ENCODE data around the gene ANKRD55. TPM values are rescaled to one million over a fixed set of nuclear protein-coding genes. Genes with fewer than 3 reads are reported as not detected.

Gene ANKRD55
- total RNA-seq, 4 donors from 2014 or later = 0.66 TPM; not detected in 3

DNA sequence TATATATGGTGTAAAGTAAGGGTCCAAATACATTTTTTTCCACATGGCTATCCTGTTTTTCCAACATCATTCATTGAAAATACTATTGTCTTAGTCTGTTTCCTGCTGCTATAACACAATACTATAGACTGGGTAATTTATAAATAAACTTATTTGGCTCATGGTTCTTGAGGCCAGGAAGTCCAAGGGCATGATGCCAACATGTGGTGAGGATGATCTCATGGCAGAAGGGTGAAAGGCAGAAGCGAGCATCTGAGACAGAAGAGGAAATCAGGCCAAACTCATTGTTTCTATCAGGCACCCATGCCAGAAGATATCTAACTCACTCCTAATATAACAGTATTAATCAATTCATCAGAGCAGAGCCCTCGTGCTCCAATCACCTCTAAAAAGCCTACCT, 42.6 kb downstream of the ANKRD55 start:
- H3K27ac ChIP-seq (replicated peaks in 1 of 4) = no peak overlapping the region
- H3K4me1 ChIP-seq = peaks cover 0 to 13% (median 9%) of the 10 kb centered on the region in 4 donors
- DNase-seq (ENCODE audit: extremely low spot score) = no peak
- H3K27me3 ChIP-seq = no peaks in the 10 kb centered on the region
- TF ChIP-seq POLR2A (IDR thresholded peaks at IDR 0.05; ENCODE audit: low read depth) (no peak), POLR2AphosphoS5 (IDR thresholded peaks at IDR 0.05) (no peak), EP300 (IDR thresholded peaks at IDR 0.05) (no peak)
- TF ChIP-seq, protein P1, sequence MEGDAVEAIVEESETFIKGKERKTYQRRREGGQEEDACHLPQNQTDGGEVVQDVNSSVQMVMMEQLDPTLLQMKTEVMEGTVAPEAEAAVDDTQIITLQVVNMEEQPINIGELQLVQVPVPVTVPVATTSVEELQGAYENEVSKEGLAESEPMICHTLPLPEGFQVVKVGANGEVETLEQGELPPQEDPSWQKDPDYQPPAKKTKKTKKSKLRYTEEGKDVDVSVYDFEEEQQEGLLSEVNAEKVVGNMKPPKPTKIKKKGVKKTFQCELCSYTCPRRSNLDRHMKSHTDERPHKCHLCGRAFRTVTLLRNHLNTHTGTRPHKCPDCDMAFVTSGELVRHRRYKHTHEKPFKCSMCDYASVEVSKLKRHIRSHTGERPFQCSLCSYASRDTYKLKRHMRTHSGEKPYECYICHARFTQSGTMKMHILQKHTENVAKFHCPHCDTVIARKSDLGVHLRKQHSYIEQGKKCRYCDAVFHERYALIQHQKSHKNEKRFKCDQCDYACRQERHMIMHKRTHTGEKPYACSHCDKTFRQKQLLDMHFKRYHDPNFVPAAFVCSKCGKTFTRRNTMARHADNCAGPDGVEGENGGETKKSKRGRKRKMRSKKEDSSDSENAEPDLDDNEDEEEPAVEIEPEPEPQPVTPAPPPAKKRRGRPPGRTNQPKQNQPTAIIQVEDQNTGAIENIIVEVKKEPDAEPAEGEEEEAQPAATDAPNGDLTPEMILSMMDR (IDR thresholded peaks at IDR 0.05) = no peak
- intact Hi-C loops (cut with DNase I) = no loop called here
- 43% methylated on average over 2 of the region's 2 CpGs for WGBS
- H3K4me3 ChIP-seq = no peak overlapping the region
- no peaks in the 10 kb centered on the region for H3K36me3 ChIP-seq
- no peaks in the 10 kb centered on the region for H3K9me3 ChIP-seq

- no peak overlapping the region for H3K4me3 ChIP-seq
- H3K27ac ChIP-seq (replicated peaks in 1 of 4) = no peak overlapping the region
- no peak for DNase-seq (ENCODE audit: extremely low spot score)
- H3K9me3 ChIP-seq = no peaks in the 10 kb centered on the region
- no peak for TF ChIP-seq EP300 (IDR thresholded peaks at IDR 0.05)
- TF ChIP-seq POLR2AphosphoS5 (IDR thresholded peaks at IDR 0.05) = no peak
- TF ChIP-seq, protein P1 (IDR thresholded peaks at IDR 0.05) = no peak
- no peak for TF ChIP-seq POLR2A (IDR thresholded peaks at IDR 0.05; ENCODE audit: low read depth)
- intact Hi-C loops (cut with DNase I) = no loop called here
- no peaks in the 10 kb centered on the region for H3K27me3 ChIP-seq
- H3K36me3 ChIP-seq = no peaks in the 10 kb centered on the region
- no peaks in the 10 kb centered on the region for H3K4me1 ChIP-seq
- WGBS = 90% methylated on average over 8 of the region's 8 CpGs
Measured at GRCh38 chr5:56185768-56186311, 47.3 kb downstream of the ANKRD55 start.

GRCh38 chr5:56183506-56183905, 49.6 kb downstream of the ANKRD55 start:
- 75% methylated on average over 4 of the region's 4 CpGs for WGBS

DNA sequence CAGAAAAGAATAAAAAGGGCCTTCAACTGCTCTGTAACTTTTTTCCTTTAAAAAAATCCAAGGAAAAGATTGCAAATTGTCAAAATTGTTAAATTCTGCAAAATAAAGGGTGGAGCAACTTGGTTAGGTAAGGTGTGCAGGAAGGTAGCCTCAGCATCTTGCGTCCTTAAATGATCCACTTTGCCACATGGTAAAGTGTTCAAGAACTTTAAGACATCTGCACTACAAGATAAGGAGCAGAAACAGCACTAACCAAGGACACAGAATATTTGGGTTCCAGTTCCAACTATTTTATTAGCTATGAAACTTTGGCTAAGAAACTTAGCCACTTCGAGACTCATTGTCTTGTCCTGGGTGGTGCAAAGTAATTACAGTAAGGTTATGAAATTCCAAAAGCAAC, 53.7 kb downstream of the ANKRD55 start:
- Histone ChIP-seq H3K36me3 (no peaks in the 10 kb centered on the region), H3K27ac (replicated peaks in 1 of 4) (no peak overlapping the region), H3K27me3 (no peaks in the 10 kb centered on the region), H3K4me3 (no peak overlapping the region), H3K9me3 (no peaks in the 10 kb centered on the region), H3K4me1 (peaks cover 13 to 21% (median 19%) of the 10 kb centered on the region in 4 donors)
- 90% methylated on average over 2 of the region's 2 CpGs for WGBS
- TF ChIP-seq POLR2A (IDR thresholded peaks at IDR 0.05; ENCODE audit: low read depth) = no peak
- TF ChIP-seq EP300 (IDR thresholded peaks at IDR 0.05) = no peak
- no peak for TF ChIP-seq POLR2AphosphoS5 (IDR thresholded peaks at IDR 0.05)
- TF ChIP-seq, protein P1 (IDR thresholded peaks at IDR 0.05) = no peak
- intact Hi-C loops (cut with DNase I) = no loop called here
- no peak for DNase-seq (ENCODE audit: extremely low spot score)

More at GRCh38 chr5:56183506-56183905, 49.6 kb downstream of the ANKRD55 start:
- no peaks in the 10 kb centered on the region for H3K27me3 ChIP-seq
- no peaks in the 10 kb centered on the region for H3K9me3 ChIP-seq
- DNase-seq (ENCODE audit: extremely low spot score) = peak; percentile 29
- TF ChIP-seq, protein P1 (IDR thresholded peaks at IDR 0.05) = no peak
- no peak for TF ChIP-seq POLR2AphosphoS5 (IDR thresholded peaks at IDR 0.05)
- TF ChIP-seq POLR2A (IDR thresholded peaks at IDR 0.05; ENCODE audit: low read depth) = no peak
- no peak for TF ChIP-seq EP300 (IDR thresholded peaks at IDR 0.05)
- H3K27ac ChIP-seq (replicated peaks in 1 of 4) = no peak overlapping the region
- H3K4me3 ChIP-seq = no peak overlapping the region
- H3K36me3 ChIP-seq = no peaks in the 10 kb centered on the region
- intact Hi-C loops (cut with DNase I) = no loop called here
- no peaks in the 10 kb centered on the region for H3K4me1 ChIP-seq

DNA sequence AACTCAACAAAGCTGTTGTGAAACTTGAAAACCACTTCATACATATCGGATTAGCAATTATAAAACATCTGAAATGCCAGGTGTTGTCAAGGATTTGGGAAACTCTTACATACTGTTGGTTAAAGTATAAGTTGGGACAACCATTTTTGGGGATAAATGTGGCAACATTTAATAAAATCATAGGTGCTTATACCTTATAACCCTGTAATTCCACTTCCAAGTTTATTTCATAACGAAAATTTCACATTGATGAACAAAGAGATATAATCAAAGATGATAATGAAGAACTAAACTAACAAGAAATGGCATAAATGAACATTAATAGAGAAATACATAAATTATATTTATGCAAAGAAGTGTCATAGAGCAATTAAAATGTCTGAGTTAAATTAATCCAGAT, 54.3 kb downstream of the ANKRD55 start:
- intact Hi-C loops (cut with DNase I) = no loop called here
- no peaks in the 10 kb centered on the region for H3K36me3 ChIP-seq
- H3K27me3 ChIP-seq = no peaks in the 10 kb centered on the region
- H3K9me3 ChIP-seq = no peaks in the 10 kb centered on the region
- 96% methylated on average over 2 of the region's 2 CpGs for WGBS
- H3K27ac ChIP-seq (replicated peaks in 1 of 4) = no peak overlapping the region
- peaks cover 13 to 21% (median 19%) of the 10 kb centered on the region in 4 donors for H3K4me1 ChIP-seq
- no peak for TF ChIP-seq EP300 (IDR thresholded peaks at IDR 0.05)
- TF ChIP-seq POLR2AphosphoS5 (IDR thresholded peaks at IDR 0.05) = no peak
- no peak for TF ChIP-seq POLR2A (IDR thresholded peaks at IDR 0.05; ENCODE audit: low read depth)
- TF ChIP-seq, protein P1 (IDR thresholded peaks at IDR 0.05) = no peak
- no peak for DNase-seq (ENCODE audit: extremely low spot score)
- no peak overlapping the region for H3K4me3 ChIP-seq
